ENCODE results near the gene UNC80.

The UNC80 gene

GRCh38 chr2:210022824-210023223 lies 251.2 kb downstream of the UNC80 start:
- no peak for DNase-seq (ENCODE audit: low spot score)

DNA sequence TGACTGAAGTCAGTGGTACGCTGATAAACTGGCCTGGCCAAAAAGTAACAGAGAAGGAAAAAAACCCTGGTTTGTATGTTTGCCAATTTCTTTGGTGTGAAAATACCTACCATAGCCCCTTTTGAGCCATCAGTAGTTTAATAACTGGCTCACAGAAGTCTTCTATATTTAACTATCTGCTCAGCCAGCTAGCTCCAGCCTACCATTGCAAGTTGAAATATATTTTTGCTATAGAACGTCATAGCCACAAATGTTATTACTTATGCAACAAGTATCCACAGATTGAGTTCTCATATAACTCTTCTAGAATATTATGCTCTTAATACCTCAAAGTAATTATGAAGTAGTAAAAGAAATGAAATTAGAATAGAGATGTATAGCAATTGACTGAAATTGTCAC lies 256.0 kb downstream of the UNC80 start:
- no peak for DNase-seq (ENCODE audit: low spot score)

GRCh38 chr2:210028178-210028577 lies 256.5 kb downstream of the UNC80 start:
- DNase-seq (ENCODE audit: low spot score) = no peak

GRCh38 chr2:210034087-210034683 lies 262.6 kb downstream of the UNC80 start:
- no peak for DNase-seq (ENCODE audit: low spot score)

DNA sequence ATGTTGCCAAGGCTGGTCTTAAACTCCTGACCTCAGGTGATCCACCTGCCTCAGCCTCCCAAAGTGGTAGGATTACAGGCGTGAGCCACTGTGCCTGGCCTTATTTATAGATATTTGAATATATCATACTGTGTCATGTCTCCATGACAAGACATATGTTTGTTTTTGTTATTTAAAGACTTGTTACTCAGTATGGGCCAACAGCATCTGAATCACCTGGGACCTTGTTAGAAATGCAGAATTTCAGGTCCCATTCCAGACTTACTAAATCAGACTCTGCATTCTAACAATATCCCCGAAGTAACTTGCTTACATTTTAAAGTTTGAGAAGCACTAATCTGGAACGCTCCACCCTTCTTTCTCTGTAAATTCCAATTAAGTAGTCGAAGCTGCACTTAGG lies 264.0 kb downstream of the UNC80 start:
- DNase-seq (ENCODE audit: low spot score) = no peak

DNA sequence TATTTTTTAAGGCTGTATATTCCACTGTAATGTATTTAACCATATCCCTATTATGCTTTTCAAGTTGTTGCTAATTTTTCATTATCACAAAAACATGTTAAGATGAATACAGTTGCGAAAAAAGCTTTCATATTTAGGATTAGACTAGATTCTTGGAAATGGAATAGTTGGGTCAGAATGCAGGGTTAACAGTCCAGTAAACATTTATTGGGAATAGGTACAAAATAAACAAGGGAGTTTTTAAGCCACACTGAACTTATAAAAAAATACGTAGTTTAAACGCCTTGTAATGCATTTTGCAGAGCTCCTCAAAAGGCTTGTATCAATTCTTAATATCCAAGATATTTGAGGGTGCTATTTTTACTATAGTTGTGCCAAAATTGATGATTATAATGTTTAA lies 266.4 kb downstream of the UNC80 start:
- DNase-seq (ENCODE audit: low spot score) = no peak

DNA sequence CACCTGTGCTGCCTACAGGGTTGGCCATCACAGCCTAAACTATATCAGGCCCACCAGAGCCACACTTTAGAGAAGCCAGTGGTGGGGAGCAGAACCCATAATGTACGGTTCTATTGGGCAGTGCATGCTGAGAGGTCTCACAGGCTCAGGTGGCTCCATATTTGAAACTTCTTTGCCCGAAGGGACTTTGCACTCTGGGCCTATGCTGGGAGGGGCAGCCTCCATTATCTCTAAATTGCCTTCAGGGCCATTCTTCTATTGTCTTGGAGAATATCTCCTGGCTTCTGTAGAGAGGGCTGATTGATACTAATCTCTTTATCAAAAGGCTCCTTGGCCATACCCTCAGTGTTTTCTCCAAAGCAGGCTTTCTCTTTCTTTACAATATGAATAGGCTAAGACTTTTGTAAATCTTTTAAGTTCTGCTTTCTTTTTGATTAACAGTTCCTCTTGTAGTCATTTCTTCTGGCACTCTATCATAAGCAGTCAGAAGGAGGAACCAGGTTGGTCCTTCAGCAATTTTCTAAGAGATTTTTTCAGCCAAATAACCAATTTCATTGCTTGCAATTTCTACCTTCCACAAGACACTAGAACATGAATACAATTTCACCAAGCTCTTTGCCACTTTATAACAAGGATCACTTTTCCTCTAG lies 275.3 kb downstream of the UNC80 start:
- DNase-seq (ENCODE audit: low spot score) = no peak
